DND-41 (cell line): ENCODE results near the gene ZFYVE28.
A peak's percentile ranks its signal among the peaks of the same experiment; 100 is the strongest.

ENCODE experiments used
- ATAC-seq: fragments of 200-7000 bp; cut with Tn5 transposase; 3 replicates; pipeline ENCODE4 v1.9.1; 2021; ENCODE audit warnings: low read depth; ENCODE audit not compliant: insufficient read depth
- DNase-seq: peaks from one replicate; pipeline ENCODE4 v3.0.0-alpha.2; 2020
- H2AFZ ChIP-seq: 2 replicates; pipeline ENCODE4 v1.6.0; 2012; ENCODE audit warnings: low read depth, low read length
- H3K27ac ChIP-seq: 2 replicates; pipeline ENCODE4 v1.5.1; 2012; ENCODE audit warnings: low read length, inconsistent platforms
- H3K27me3 ChIP-seq: fragments of 200-600 bp; sonication (generic); 2 replicates; pipeline ENCODE4 v1.6.0; 2012; ENCODE audit warnings: low read length, mild to moderate bottlenecking, inconsistent platforms; ENCODE audit not compliant: insufficient read depth, poor library complexity
- H3K36me3 ChIP-seq: 2 replicates; pipeline ENCODE4 v1.5.1; 2012; ENCODE audit warnings: low read length, inconsistent platforms; ENCODE audit not compliant: insufficient read depth
- H3K4me1 ChIP-seq: 2 replicates; pipeline ENCODE4 v1.5.1; 2012; ENCODE audit warnings: mild to moderate bottlenecking, low read length; ENCODE audit not compliant: insufficient read depth
- H3K4me2 ChIP-seq: 2 replicates; pipeline ENCODE4 v1.6.0; 2012; ENCODE audit warnings: mild to moderate bottlenecking, moderate library complexity, low read length, inconsistent platforms; ENCODE audit not compliant: insufficient read depth
- H3K4me3 ChIP-seq, 2 experiments: fragments of 200-600 bp in 1 of 2; shearing (Covaris generic) in 1 of 2; 2 replicates each; pipeline ENCODE4 v1.5.1; 2012 to 2016; ENCODE audit warnings: inconsistent platforms in 2 of 2, low read length in 2 of 2, mild to moderate bottlenecking in 2 of 2, low read depth in 1 of 2, moderate library complexity in 1 of 2
- H3K79me2 ChIP-seq: 2 replicates; pipeline ENCODE4 v1.6.0; 2012; ENCODE audit warnings: low read length, inconsistent platforms; ENCODE audit not compliant: insufficient read depth
- H3K9ac ChIP-seq: 2 replicates; pipeline ENCODE4 v1.6.0; 2012; ENCODE audit warnings: low read depth, mild to moderate bottlenecking, inconsistent platforms, low read length, moderate library complexity
- H3K9me3 ChIP-seq: 2 replicates; pipeline ENCODE4 v1.5.1; 2012; ENCODE audit warnings: low read length, moderate library complexity, mild to moderate bottlenecking, inconsistent platforms; ENCODE audit not compliant: insufficient read depth, severe bottlenecking
- H4K20me1 ChIP-seq: 2 replicates; pipeline ENCODE4 v1.6.0; 2012; ENCODE audit warnings: low read length; ENCODE audit not compliant: insufficient read depth
- CTCF ChIP-seq: IDR thresholded peaks from 2 replicates; pipeline ENCODE4 v1.5.1; 2012; ENCODE audit warnings: borderline replicate concordance, low read length, moderate library complexity, mild to moderate bottlenecking; ENCODE audit not compliant: poor library complexity, severe bottlenecking; ENCODE audit errors: extremely low read depth
- EZH2 ChIP-seq: IDR thresholded peaks from 3 replicates; pipeline ENCODE4 v1.6.1; 2012; ENCODE audit warnings: borderline replicate concordance, low read depth, mild to moderate bottlenecking, moderate library complexity, low read length, inconsistent platforms; ENCODE audit not compliant: severe bottlenecking

Gene ZFYVE28

GRCh38 chr4:2292646-2293108 lies 125.8 kb downstream of the ZFYVE28 start:
- Histone ChIP-seq H3K36me3 (no peaks in the 10 kb centered on the region), H3K9me3 (no peaks in the 10 kb centered on the region), H3K4me2 (no peak overlapping the region), H4K20me1 (peaks cover 5% of the 10 kb centered on the region; the same call in 1 of the 2 replicates), H2AFZ (no peak overlapping the region), H3K79me2 (no peaks in the 10 kb centered on the region), H3K27ac (no peak overlapping the region), H3K4me1 (peaks cover 29% of the 10 kb centered on the region), H3K4me3 (no peak overlapping the region), H3K9ac (no peak overlapping the region), H3K27me3 (no peaks in the 10 kb centered on the region)
- no peak for DNase-seq
- no peak for TF ChIP-seq EZH2
- no peak for TF ChIP-seq CTCF
- no peak for ATAC-seq

- Histone ChIP-seq H3K4me3 (no peak overlapping the region), H3K9me3 (no peaks in the 10 kb centered on the region), H3K9ac (peak overlapping the region; percentile 26; the same call in 1 of the 2 replicates), H3K4me2 (peak overlapping the region; percentile 56), H3K27me3 (no peaks in the 10 kb centered on the region), H3K79me2 (no peaks in the 10 kb centered on the region), H3K36me3 (no peaks in the 10 kb centered on the region), H2AFZ (no peak overlapping the region), H3K27ac (peak overlapping the region; percentile 59), H3K4me1 (peaks cover 29% of the 10 kb centered on the region), H4K20me1 (peaks cover 3% of the 10 kb centered on the region; the same call in 1 of the 2 replicates)
- no peak for TF ChIP-seq EZH2
- no peak for TF ChIP-seq CTCF
- DNase-seq (no peak), ATAC-seq (no peak)
Measured at GRCh38 chr4:2291705-2292645, 126.5 kb downstream of the ZFYVE28 start.

- TF ChIP-seq CTCF: no peak
- TF ChIP-seq EZH2: no peak
- H3K9ac ChIP-seq: peak overlapping the region; percentile 42
- peak overlapping the region in 1 of 2 experiments; percentile 25; a peak in 1 of 4 replicates for H3K4me3 ChIP-seq
- H3K27ac ChIP-seq: peak overlapping the region; percentile 68
- peak overlapping the region; percentile 56 for H3K4me2 ChIP-seq
- no peaks in the 10 kb centered on the region for H3K79me2 ChIP-seq
- H4K20me1 ChIP-seq: peaks cover 3% of the 10 kb centered on the region; the same call in 1 of the 2 replicates
- H3K27me3 ChIP-seq: no peaks in the 10 kb centered on the region
- ATAC-seq (peak; percentile 96), DNase-seq (peak; percentile 89)
- H2AFZ ChIP-seq: no peak overlapping the region
- no peaks in the 10 kb centered on the region for H3K9me3 ChIP-seq
- H3K36me3 ChIP-seq: no peaks in the 10 kb centered on the region
- H3K4me1 ChIP-seq: peaks cover 29% of the 10 kb centered on the region
Measured at GRCh38 chr4:2290974-2291704, 127.3 kb downstream of the ZFYVE28 start.
